HepG2 (cell line): ENCODE results near the gene DOP1B.

ENCODE experiments used
- HNRNPK ChIP-seq: fragments of 200-400 bp; formaldehyde crosslinking; IDR thresholded peaks from 2 replicates; pipeline ENCODE4 v1.6.1; 2018; ENCODE audit warnings: low read length, low read depth, moderate library complexity, mild to moderate bottlenecking; ENCODE audit not compliant: poor library complexity, severe bottlenecking
- NR2C2 ChIP-seq: sonication (generic); formaldehyde crosslinking; IDR thresholded peaks from 2 replicates; pipeline ENCODE4 v1.4.0; 2020; ENCODE audit warnings: missing genetic modification reagents, mild to moderate bottlenecking, moderate library complexity, borderline replicate concordance
- ZNF3 ChIP-seq: IDR thresholded peaks from 2 replicates; pipeline ENCODE4 v1.7.0; 2017; ENCODE audit warnings: inconsistent platforms
- ZZZ3 ChIP-seq: sonication (generic); formaldehyde crosslinking; IDR thresholded peaks from 2 replicates; pipeline ENCODE4 v1.4.0; 2020; ENCODE audit warnings: missing genetic modification reagents, mild to moderate bottlenecking, borderline replicate concordance

GRCh38 chr21:36127977-36128376, 28.6 kb upstream of the DOP1B start:
- TF ChIP-seq ZZZ3 (CRISPR knock-in tag) (no peak), HNRNPK (no peak), ZNF3 (CRISPR knock-in tag) (no peak), NR2C2 (CRISPR knock-in tag) (no peak)
